K562 treated with DMSO at 1 percent for 24 hours (cell line): ENCODE results near the gene ANKRD22. TPM values are rescaled to one million over a fixed set of nuclear protein-coding genes. Genes with fewer than 3 reads are reported as not detected.

Experiments
- total RNA-seq: library from RNA; unstranded; fragments of 300-600 nt; gene quantifications from 2 replicates; pipeline ENCODE4 v1.2.3, GENCODE V29; 2022; ENCODE audit warnings: low read depth; ENCODE audit not compliant: insufficient read depth

ANKRD22 gene
- total RNA-seq: not detected in 2 replicates

DNA sequence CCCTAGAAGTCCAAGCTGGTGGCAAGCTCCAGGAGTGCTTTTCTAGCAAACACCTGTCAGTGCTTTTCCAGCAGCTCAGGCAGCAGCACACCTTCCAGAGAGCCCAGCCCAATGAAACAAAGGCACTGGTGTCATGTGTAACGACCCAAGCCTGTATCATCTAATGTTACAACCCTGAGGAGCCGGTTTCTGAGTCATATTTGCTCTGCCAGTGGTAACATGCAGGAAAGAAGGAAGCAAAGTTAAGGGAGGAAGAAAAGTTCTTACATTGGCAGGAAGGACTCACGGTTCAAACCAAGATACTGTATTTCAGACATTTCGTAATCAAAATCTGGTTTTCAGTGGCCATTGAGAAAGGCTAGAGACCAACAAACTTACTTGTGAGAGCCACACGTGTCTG lies at the start of gene ANKRD22:
Gene ANKRD22, minus strand, starts transcription at position 139 of the 400 bp plus-strand sequence. CDS start 237 bp downstream, outside the sequence.

DNA sequence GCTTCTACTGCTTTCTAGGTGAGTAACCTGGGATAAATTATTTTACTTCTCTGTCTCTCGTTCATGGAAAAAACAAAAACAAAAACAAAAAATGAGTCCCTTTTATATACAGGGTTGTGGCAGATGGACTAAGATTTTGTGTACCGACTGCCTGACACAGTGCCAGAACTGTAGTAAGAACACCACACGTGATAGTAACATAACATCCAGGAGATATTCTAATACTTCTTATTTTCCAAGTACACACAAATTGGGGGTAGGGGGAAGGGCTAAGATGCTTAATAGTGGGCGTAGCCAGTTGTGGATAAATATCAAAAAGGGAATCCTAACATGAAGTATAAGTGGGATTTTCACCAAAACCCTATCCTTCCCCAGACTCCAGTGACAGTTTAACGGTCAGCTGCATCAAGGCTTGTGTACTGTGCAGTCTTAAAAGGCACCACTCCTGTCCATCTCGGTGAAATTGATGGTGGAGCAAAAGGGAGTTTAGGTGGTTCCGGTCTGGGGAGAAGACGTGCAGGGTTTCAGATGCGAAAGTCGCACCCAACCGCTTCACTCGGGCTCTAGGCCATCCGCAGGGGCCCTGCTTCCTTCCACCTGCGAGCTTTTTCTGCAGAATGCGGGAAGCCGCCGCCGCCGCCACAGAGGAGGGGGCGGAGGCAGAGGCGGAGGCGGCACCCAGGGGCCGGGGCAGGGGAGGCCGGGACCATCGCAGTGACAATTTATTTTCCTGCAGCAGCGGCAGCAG lies 28.1 kb upstream of the ANKRD22 start, which contains the start of gene STAMBPL1:
Gene STAMBPL1, plus strand, starts transcription at position 712 of the 748 bp plus-strand sequence. CDS start 21,464 bp downstream, outside the sequence.

DNA sequence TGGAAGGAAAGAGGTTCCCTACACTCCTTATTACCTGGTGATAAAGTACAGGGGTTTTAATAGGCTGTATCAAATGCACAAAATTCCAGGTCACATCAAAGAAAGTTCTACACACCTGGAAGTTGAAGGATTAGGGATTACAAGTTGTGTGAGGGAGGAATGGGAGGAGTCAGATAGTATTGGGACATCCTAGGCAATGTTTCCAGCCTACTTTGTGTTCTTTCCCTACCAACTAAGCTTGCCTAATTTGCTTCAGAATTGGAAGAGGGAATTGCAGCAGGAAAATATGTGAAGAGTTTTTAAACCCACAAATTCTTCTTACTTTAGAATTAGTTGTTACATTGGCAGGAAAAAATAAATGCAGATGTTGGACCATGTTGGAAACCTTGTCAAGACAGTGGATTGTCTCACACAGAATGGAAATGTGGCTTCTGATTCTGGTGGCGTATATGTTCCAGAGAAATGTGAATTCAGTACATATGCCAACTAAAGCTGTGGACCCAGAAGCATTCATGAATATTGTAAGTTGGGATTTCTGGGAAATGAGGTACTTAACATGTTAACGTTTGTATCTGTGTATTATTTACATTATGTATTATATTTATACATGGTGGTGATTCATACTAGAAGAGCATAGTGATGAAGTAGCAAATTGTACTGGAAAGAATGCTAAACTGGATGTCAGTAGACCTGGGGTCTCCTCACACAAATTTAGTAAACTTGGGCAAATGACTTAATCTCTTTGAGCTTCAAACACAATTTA lies 48.9 kb downstream of the ANKRD22 start, which contains the start of gene LIPM:
Gene LIPM, plus strand, starts transcription at position 208 of the 763 bp plus-strand sequence. Its CDS starts 167 bp downstream, at position 375.

Other genes with a start within 250 kb of the ANKRD22 start
- gene LIPF, start 187.4 kb downstream of the ANKRD22 start, total RNA-seq: not detected in 2 replicates
- gene LIPK, start 145.6 kb downstream of the ANKRD22 start, total RNA-seq: not detected in 2 replicates
- not detected in 2 replicates for gene LIPN, start 91.8 kb downstream of the ANKRD22 start, total RNA-seq
- not detected in 2 replicates for gene LIPM, start 49.1 kb downstream of the ANKRD22 start, total RNA-seq
- not detected in 2 replicates for gene STAMBPL1, start 28.4 kb upstream of the ANKRD22 start, total RNA-seq
- gene ACTA2, start 100.9 kb upstream of the ANKRD22 start, total RNA-seq: 2.3 and 3.8 TPM in 2 replicates
- 0.41 TPM in 1 of 2 replicates, not detected in the other for gene FAS, start 139.0 kb upstream of the ANKRD22 start, total RNA-seq